HCT116 (cell line): ENCODE results near the gene TSPOAP1. TPM values are rescaled to one million over a fixed set of nuclear protein-coding genes. Genes with fewer than 3 reads are reported as not detected.

Experiments
- ATAC-seq: fragments of 200-7000 bp; cut with Tn5 transposase; 2 replicates; pipeline ENCODE4 v1.9.1; 2020; ENCODE audit warnings: mild to moderate bottlenecking, moderate library complexity
- BruUV-seq: library from RNA; stranded (reverse); fragments of 400-500 nt; replicated peaks from 2 replicates; lab custom pipeline; 2021; lab: Mats Ljungman, UMichigan
- CTCF ChIA-PET: fragments of 300-600 bp; sonication (Branson Sonifier 250); formaldehyde crosslinking; loops from one replicate; lab custom pipeline; 2021; ENCODE audit warnings: antibody characterized with exemption; lab: Charles Lee
- POLR2A ChIA-PET: fragments of 300-600, 350-600 bp; sonication (Branson Sonifier 250); formaldehyde crosslinking; loops from one replicate; lab custom pipeline; 2021; ENCODE audit warnings: antibody characterized with exemption; lab: Charles Lee
- RAD21 ChIA-PET, 2 experiments: fragments of 300-600 bp; sonication (Branson Sonifier 250); formaldehyde crosslinking; loops; one replicate each; lab custom pipeline; 2023; ENCODE audit warnings: low total read pairs in 2 of 2; ENCODE audit not compliant: uncharacterized antibody in 2 of 2, unreplicated experiment in 2 of 2, low non-redundant PET in 1 of 2; lab: Charles Lee
- DNase-seq: peaks from one replicate; pipeline ENCODE4 v3.0.0-alpha.2; 2010; ENCODE audit warnings: low read depth, low spot score
- H2AFZ ChIP-seq: fragments of 200-600 bp; shearing (Covaris generic), sonication (generic); 2 replicates; pipeline ENCODE4 v1.6.1; 2017; ENCODE audit warnings: low read depth, mixed run types, mixed read lengths, antibody characterized with exemption, low read length; ENCODE audit not compliant: poor library complexity, severe bottlenecking
- H3K27ac ChIP-seq: 2 replicates; pipeline ENCODE4 v1.5.1; 2012; ENCODE audit warnings: low read depth, low read length
- H3K27me3 ChIP-seq: fragments of 200-600 bp; sonication (generic); 2 replicates; pipeline ENCODE4 v1.6.1; 2016; ENCODE audit warnings: mixed run types, low read length, mixed read lengths; ENCODE audit not compliant: insufficient read depth
- H3K36me3 ChIP-seq, 2 experiments: fragments of 200-500 bp in 1 of 2; fragments of 200-600 bp in 1 of 2; sonication (Bioruptor generic) in 1 of 2; sonication (generic) in 1 of 2; 2 replicates each; pipeline versions ENCODE4 v1.5.1 to v1.6.1; 2014 to 2016; ENCODE audit warnings: low read length in 2 of 2, inconsistent platforms in 1 of 2, mixed read lengths in 1 of 2, mixed run types in 1 of 2; ENCODE audit not compliant: insufficient read depth in 2 of 2, control insufficient read depth in 1 of 2
- H3K4me1 ChIP-seq, 2 experiments: fragments of 200-600 bp in 1 of 2; sonication (generic) in 1 of 2; 2 replicates each; pipeline versions ENCODE4 v1.5.1 to v1.6.1; 2012 to 2017; ENCODE audit warnings: low read length in 2 of 2, inconsistent platforms in 1 of 2, mild to moderate bottlenecking in 1 of 2, mixed read lengths in 1 of 2, mixed run types in 1 of 2, moderate library complexity in 1 of 2; ENCODE audit not compliant: insufficient read depth in 2 of 2, control insufficient read depth in 1 of 2
- H3K4me2 ChIP-seq: fragments of 200-600 bp; sonication (generic); 2 replicates; pipeline ENCODE4 v1.6.1; 2017; ENCODE audit warnings: mixed run types, low read length, mixed read lengths
- H3K4me3 ChIP-seq, 2 experiments: fragments of 200-600 bp in 1 of 2; sonication (generic) in 1 of 2; replicated peaks in 1 of 2; 2 replicates each; pipeline ENCODE4 v1.5.1; 2011 to 2016; ENCODE audit warnings: low read length in 2 of 2, control low read depth in 1 of 2, low read depth in 1 of 2, mild to moderate bottlenecking in 1 of 2, mixed read lengths in 1 of 2, mixed run types in 1 of 2
- H3K79me2 ChIP-seq: fragments of 200-600 bp; sonication (generic); 2 replicates; pipeline ENCODE4 v1.6.1; 2017; ENCODE audit warnings: mild to moderate bottlenecking, mixed run types, low read length, moderate library complexity, mixed read lengths; ENCODE audit not compliant: insufficient read depth
- H3K9ac ChIP-seq: fragments of 200-600 bp; sonication (generic); 2 replicates; pipeline ENCODE4 v1.6.1; 2016; ENCODE audit warnings: low read length, mixed read lengths
- H3K9me2 ChIP-seq: fragments of 200-600 bp; sonication (generic), shearing (Covaris generic); 2 replicates; pipeline ENCODE4 v1.6.1; 2017; ENCODE audit warnings: mixed run types, mild to moderate bottlenecking, moderate library complexity; ENCODE audit not compliant: insufficient read depth
- H3K9me3 ChIP-seq, 2 experiments: fragments of 200-500 bp in 1 of 2; fragments of 200-600 bp in 1 of 2; sonication (Bioruptor generic) in 1 of 2; sonication (generic) in 1 of 2; 2 replicates each; pipeline ENCODE4 v1.6.1; 2014 to 2017; ENCODE audit warnings: low read length in 2 of 2, mixed read lengths in 2 of 2, inconsistent platforms in 1 of 2, low read depth in 1 of 2, mild to moderate bottlenecking in 1 of 2, mixed run types in 1 of 2, moderate library complexity in 1 of 2; ENCODE audit not compliant: control insufficient read depth in 1 of 2, insufficient read depth in 1 of 2
- H4K20me1 ChIP-seq: fragments of 200-600 bp; sonication (generic), shearing (Covaris generic); 2 replicates; pipeline ENCODE4 v1.6.1; 2017; ENCODE audit warnings: mixed run types, mild to moderate bottlenecking, moderate library complexity; ENCODE audit not compliant: insufficient read depth
- POLR2AphosphoS5 ChIP-seq: IDR thresholded peaks from 2 replicates; pipeline ENCODE4 v1.6.1; 2011; ENCODE audit warnings: mild to moderate bottlenecking, low read depth, low read length, moderate library complexity
- RAD21 ChIP-seq: IDR thresholded peaks from 2 replicates; pipeline ENCODE4 v1.6.1; 2012; ENCODE audit warnings: low read depth, mild to moderate bottlenecking
- SRF ChIP-seq: IDR thresholded peaks from 2 replicates; pipeline ENCODE4 v1.6.1; 2012; ENCODE audit warnings: low read depth
- TCF7L2 ChIP-seq: IDR thresholded peaks from 2 replicates; pipeline ENCODE4 v1.7.0; 2011; ENCODE audit warnings: borderline replicate concordance, inconsistent platforms; ENCODE audit not compliant: insufficient read depth, insufficient read length; ENCODE audit errors: extremely low read depth
- YY1 ChIP-seq: IDR thresholded peaks from 2 replicates; pipeline ENCODE4 v1.6.1; 2011; ENCODE audit warnings: low read length, low read depth, moderate library complexity, mild to moderate bottlenecking; ENCODE audit not compliant: insufficient replicate concordance; ENCODE audit errors: extremely low read depth
- intact Hi-C: fragments of 100-400 bp; cut with micrococcal nuclease; formaldehyde crosslinking; loops from 2 replicates; pipeline ENCODE4 v1.10.0; 2022
- total RNA-seq: library from RNA; stranded (reverse); gene quantifications from one replicate; pipeline ENCODE4 v1.2.1, GENCODE V29; 2021; ENCODE audit not compliant: unreplicated experiment

The TSPOAP1 gene
- total RNA-seq, 1 experiment from 2014 or later: 0.27 TPM

DNA sequence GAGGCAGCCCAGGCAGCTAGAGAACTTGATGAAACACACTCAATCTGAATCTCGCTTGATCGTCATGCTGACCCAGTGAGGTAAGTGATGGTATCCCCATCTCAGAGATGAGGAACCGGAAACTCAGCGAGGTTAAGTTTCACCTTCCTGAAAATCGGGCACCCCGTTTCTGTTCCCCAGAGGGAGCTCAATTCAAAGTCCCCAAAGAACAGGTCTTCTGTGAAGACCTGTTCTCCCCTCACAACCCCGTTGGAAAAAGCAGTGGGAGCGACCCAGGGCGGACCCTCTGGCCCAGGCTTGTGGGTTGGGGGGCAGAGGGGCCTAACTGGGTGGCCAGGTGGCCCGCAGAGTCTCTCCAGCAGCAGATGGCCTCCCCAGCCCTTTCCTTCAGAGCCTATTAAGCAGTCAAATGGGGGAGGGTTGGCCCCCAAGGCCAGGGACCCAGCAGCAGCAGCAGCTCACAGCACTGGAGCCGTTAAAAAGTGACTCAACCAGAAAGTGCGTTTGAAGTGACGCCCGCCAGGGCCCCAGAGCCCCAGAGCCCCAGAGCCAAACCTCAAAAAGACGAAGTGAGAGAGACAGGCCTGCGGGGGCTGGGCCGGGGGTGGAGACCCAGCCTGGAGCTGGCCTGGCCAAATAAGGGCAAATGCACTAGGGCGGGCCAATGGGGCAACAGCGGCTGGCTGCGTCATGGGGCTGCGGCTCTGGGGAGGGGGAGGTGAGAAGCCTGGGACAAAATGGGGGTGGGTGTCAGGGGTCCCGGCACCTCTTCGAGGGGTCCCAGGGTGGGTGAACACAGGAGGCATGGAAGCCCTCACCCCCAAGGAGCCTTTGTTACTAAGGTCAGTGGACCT lies 9.2 kb upstream of the TSPOAP1 start:
- H3K4me3 ChIP-seq: no peak overlapping the region
- DNase-seq (no peak), ATAC-seq (peak; percentile 75)
- no peak overlapping the region for H3K9ac ChIP-seq
- POLR2A ChIA-PET: interaction anchor here (1.0 to 1.1 kb wide), 2 partner anchors 14 to 41 kb away, joined by 3 to 6 read pairs; partner anchors contain the start of gene SUPT4H1
- TF ChIP-seq TCF7L2 (peak; percentile 46), SRF (peak; percentile 96), POLR2AphosphoS5 (no peak)
- RAD21 ChIA-PET: no interaction called here
- no peaks in the 10 kb centered on the region for H4K20me1 ChIP-seq
- H3K4me2 ChIP-seq: peak overlapping the region; percentile 49
- no peaks in the 10 kb centered on the region for H3K27me3 ChIP-seq
- H3K27ac ChIP-seq: no peak overlapping the region; the same call in 1 of the 2 replicates
- no peaks in the 10 kb centered on the region for H3K36me3 ChIP-seq
- H3K9me2 ChIP-seq: no peaks in the 10 kb centered on the region
- no peak overlapping the region for H2AFZ ChIP-seq
- CTCF ChIA-PET: interaction anchor here (1.4 to 1.5 kb wide), 2 partner anchors 14 to 20 kb away, joined by 4 to 6 read pairs; partner anchors contain the start of gene SUPT4H1
- H3K9me3 ChIP-seq: no peaks in the 10 kb centered on the region
- H3K79me2 ChIP-seq: no peaks in the 10 kb centered on the region
- H3K4me1 ChIP-seq: peaks cover 17 to 47% of the 10 kb centered on the region in 2 experiments
- intact Hi-C loops: no loop called here
- BruUV-seq: no TSS peak

DNA sequence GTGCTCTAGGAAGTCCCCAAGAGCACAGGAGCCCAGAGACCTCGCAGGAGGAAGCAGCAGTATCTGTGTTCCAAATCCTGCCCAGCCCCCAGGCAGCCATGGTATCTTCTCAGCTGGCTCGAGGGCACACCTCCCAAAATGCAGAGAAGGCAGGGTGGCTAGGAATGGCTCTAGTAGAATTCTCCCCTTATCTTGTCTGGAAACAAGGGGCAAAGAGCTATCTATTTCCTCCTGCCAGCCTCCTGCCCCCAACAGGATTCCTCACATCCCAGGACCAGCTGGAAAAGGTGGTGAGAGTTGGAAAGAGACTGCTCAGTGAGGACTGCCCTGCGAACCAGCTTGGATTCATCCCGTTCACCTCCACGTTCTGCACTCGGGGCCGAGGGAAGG lies 8.6 kb upstream of the TSPOAP1 start:
- ChIA-PET POLR2A (interaction anchor here (1.1 kb wide), 1 partner anchor 15 kb away, joined by 6 read pairs; the partner anchor contains the start of gene SUPT4H1), RAD21 (no interaction called here), CTCF (interaction anchor here (1.4 to 2.4 kb wide), 3 partner anchors 15 to 20 kb away, joined by 4 to 7 read pairs (median 6); partner anchors contain the start of gene SUPT4H1)
- ATAC-seq (no peak), DNase-seq (no peak)
- Histone ChIP-seq H3K27ac (no peak overlapping the region; the same call in 1 of the 2 replicates), H3K4me1 (peaks cover 17 to 47% of the 10 kb centered on the region in 2 experiments), H3K9me3 (no peaks in the 10 kb centered on the region), H2AFZ (no peak overlapping the region), H3K4me2 (no peak overlapping the region), H3K27me3 (no peaks in the 10 kb centered on the region), H3K4me3 (no peak overlapping the region), H3K9me2 (no peaks in the 10 kb centered on the region), H3K9ac (no peak overlapping the region), H3K36me3 (no peaks in the 10 kb centered on the region), H4K20me1 (no peaks in the 10 kb centered on the region), H3K79me2 (no peaks in the 10 kb centered on the region)
- TF ChIP-seq YY1 (no peak), RAD21 (no peak), POLR2AphosphoS5 (no peak)
- BruUV-seq: no TSS peak
- intact Hi-C loops: no loop called here
